ENCODE results near the gene AIG1. TPM values are rescaled to one million over a fixed set of nuclear protein-coding genes. Genes with fewer than 3 reads are reported as not detected.
"Not testable (repeated sequence)": the region's sequence is repeated elsewhere in the genome, so short reads cannot be mapped to it uniquely, and the experiment has no call there.

The AIG1 gene
- total RNA-seq, 8 experiments from 2014 or later = 21.8 to 73.5 (median 29.5) TPM

DNA sequence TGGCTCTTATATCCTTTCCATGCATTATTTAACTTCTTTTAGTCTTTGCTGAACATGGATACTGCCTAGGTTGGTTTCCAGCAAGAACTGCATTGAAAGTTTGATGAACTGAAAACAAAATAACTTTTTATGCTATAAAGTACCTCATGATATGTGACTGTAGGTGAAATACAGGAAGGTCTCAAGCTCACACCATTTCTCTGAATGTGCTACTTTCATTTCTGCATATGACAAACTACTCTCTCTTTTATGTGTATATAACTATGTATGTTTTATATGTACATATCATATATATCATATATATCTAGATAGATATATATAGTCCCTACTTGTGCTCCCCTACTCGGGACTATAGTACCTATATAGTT, 65.9 kb downstream of the AIG1 start:
- Histone ChIP-seq H3K4me1 (replicated peaks in 1 of 2) (peaks cover 0 to 3% of the 10 kb centered on the region in 2 donors), H3K27ac (no peak overlapping the region), H3K4me3 (no peak overlapping the region)
- WGBS, 10 experiments = 78 to 100% (median 100%) methylated on average over 1 of the region's 1 CpG; no CpG with 5 or more reads in 5 of the 10 experiments
- no peak for ATAC-seq (replicated peaks in 6 of 8)
- in situ Hi-C loops (cut with MboI; ENCODE audit: low pct_unique_long_range_greater_than_20kb in 2 of 9, low sequenced_read_pairs in 9 of 9, unreplicated experiment in 9 of 9) = no loop called here

GRCh38 chr6:143127941-143128680, 67.4 kb downstream of the AIG1 start:
- no peak overlapping the region for H3K27ac ChIP-seq
- H3K4me3 ChIP-seq = no peak overlapping the region
- WGBS, 10 experiments = 71 to 100% (median 91%) methylated on average over 1 to 3 of the region's 3 CpGs
- in situ Hi-C loops (cut with MboI; ENCODE audit: low pct_unique_long_range_greater_than_20kb in 2 of 9, low sequenced_read_pairs in 9 of 9, unreplicated experiment in 9 of 9) = no loop called here
- no peak for ATAC-seq (replicated peaks in 6 of 8)
- peaks cover 0 to 3% of the 10 kb centered on the region in 2 donors for H3K4me1 ChIP-seq (replicated peaks in 1 of 2)

GRCh38 chr6:143128681-143129015, 68.0 kb downstream of the AIG1 start:
- no peak for ATAC-seq (replicated peaks in 6 of 8)
- Histone ChIP-seq H3K4me1 (replicated peaks in 1 of 2) (peaks cover 0 to 3% of the 10 kb centered on the region in 2 donors), H3K4me3 (no peak overlapping the region), H3K27ac (no peak overlapping the region)
- in situ Hi-C loops (cut with MboI; ENCODE audit: low pct_unique_long_range_greater_than_20kb in 2 of 9, low sequenced_read_pairs in 9 of 9, unreplicated experiment in 9 of 9) = no loop called here

DNA sequence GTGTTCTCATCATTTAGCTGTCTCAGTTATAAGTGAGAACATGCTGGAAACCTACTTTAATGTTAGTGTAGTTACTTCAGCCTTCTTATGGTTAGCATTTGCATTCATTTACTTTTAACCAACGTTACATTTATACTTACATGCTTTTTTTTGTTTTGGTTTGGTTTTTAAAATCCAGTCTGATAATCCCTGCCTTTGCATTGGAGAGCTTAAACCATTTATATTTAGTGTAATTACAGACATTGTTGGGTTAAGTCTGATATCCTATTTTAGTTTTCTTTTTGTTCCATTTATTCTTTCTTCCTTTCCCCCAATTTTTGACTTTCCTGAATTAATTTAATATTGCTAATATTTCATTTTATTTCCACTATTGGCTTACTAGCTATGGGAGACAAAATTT, 70.2 kb downstream of the AIG1 start:
- in situ Hi-C loops (cut with MboI; ENCODE audit: low pct_unique_long_range_greater_than_20kb in 2 of 9, low sequenced_read_pairs in 9 of 9, unreplicated experiment in 9 of 9) = no loop called here
- no peak for ATAC-seq (replicated peaks in 6 of 8)
- H3K4me3 ChIP-seq = no peak overlapping the region
- no peak overlapping the region for H3K27ac ChIP-seq
- no peaks in the 10 kb centered on the region for H3K4me1 ChIP-seq (replicated peaks in 1 of 2)
- 9 to 100% (median 54%) methylated on average over 1 of the region's 1 CpG for WGBS, 10 experiments

DNA sequence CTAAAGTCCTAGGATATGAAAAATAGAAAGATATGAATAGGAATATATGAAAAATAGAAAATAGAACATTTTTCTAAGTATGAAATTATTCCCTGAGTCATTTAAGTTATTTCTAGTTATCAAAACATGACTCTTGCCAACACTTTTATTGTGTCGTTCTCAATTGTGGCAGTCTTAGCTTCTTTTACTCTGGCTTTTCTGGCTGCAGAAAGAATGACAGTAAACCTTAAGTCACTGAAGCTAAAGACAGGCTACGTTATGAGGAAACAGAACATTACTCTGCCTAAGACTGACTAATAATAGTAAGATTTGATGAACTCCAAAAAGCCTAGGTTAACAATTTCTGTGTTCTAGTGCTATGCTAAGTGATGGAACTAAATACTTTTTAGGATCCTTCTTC, 74.6 kb downstream of the AIG1 start:
- no peaks in the 10 kb centered on the region for H3K4me1 ChIP-seq (replicated peaks in 1 of 2)
- ATAC-seq (replicated peaks in 6 of 8) = no peak
- WGBS, 10 experiments = 52 to 100% (median 86%) methylated on average over 1 to 2 of the region's 2 CpGs; no CpG with 5 or more reads in 1 of the 10 experiments
- no peak overlapping the region for H3K27ac ChIP-seq
- in situ Hi-C loops (cut with MboI; ENCODE audit: low pct_unique_long_range_greater_than_20kb in 2 of 9, low sequenced_read_pairs in 9 of 9, unreplicated experiment in 9 of 9) = no loop called here
- no peak overlapping the region for H3K4me3 ChIP-seq

DNA sequence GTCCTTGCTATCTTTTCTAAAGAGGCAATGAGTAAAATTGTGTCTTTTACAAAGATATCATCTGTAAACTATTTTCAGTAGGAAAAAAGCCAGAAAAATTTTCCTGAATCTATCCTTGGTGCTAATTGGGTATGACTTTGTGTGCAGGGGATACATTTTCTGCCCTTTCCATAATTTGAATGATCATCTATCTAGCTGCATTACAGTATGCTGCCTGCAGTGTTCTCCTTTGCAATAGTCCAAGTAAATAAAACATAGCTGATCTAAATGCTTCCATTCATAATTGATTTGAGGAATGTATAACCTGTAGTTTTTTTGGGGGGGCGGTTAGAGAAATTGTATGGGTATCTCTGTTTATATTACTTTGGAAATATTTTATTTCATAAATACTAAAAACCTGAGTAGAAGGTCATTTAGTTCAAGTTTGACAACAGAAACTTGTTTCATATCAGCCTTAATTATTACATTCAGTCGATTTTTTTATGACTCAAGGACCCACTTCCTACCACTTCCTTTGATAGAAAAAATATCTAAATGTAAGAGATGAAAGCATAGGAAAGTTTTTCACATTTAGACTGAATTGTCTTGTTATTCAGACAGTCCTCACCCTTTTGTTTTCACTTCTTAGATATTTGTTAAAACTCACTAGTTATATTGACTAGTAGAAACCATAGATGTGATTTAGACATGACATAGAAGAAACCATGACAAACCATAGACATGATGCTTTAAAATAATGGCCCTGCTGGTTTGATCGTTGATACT, 75.3 kb downstream of the AIG1 start:
- Histone ChIP-seq H3K27ac (no peak overlapping the region), H3K4me3 (no peak overlapping the region), H3K4me1 (replicated peaks in 1 of 2) (no peaks in the 10 kb centered on the region)
- no peak for ATAC-seq (replicated peaks in 6 of 8)
- WGBS, 10 experiments = 68 to 100% (median 84%) methylated on average over 1 to 3 of the region's 3 CpGs
- in situ Hi-C loops (cut with MboI; ENCODE audit: low pct_unique_long_range_greater_than_20kb in 2 of 9, low sequenced_read_pairs in 9 of 9, unreplicated experiment in 9 of 9) = no loop called here

DNA sequence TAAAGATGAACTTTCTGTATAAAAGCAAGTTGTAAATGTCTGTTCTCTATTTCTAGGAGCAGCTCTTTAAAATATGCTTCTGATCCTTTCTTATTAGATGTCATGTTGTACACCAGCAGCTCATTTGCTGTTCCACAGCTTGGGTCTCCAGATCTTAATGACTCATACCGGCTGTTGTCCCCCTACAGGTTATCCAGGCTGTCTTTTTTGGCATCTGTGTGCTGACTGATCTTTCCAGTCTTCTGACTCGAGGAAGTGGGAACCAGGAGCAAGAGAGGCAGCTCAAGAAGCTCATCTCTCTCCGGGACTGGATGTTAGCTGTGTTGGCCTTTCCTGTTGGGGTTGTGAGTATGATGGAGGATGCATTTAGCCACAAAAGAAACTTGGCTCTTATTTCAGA, 76.0 kb downstream of the AIG1 start:
- in situ Hi-C loops (cut with MboI; ENCODE audit: low pct_unique_long_range_greater_than_20kb in 2 of 9, low sequenced_read_pairs in 9 of 9, unreplicated experiment in 9 of 9) = no loop called here
- Histone ChIP-seq H3K4me1 (replicated peaks in 1 of 2) (no peaks in the 10 kb centered on the region), H3K4me3 (no peak overlapping the region), H3K27ac (no peak overlapping the region)
- 50 to 92% (median 79%) methylated on average over 1 to 3 of the region's 3 CpGs; no CpG with 5 or more reads in 4 of the 10 experiments for WGBS, 10 experiments
- no peak for ATAC-seq (replicated peaks in 6 of 8)

- no peak overlapping the region for H3K27ac ChIP-seq
- WGBS, 10 experiments = 79 to 100% (median 92%) methylated on average over 1 to 3 of the region's 3 CpGs; no CpG with 5 or more reads in 5 of the 10 experiments
- ATAC-seq (replicated peaks in 6 of 8) = no peak
- H3K4me1 ChIP-seq (replicated peaks in 1 of 2) = no peaks in the 10 kb centered on the region
- H3K4me3 ChIP-seq = no peak overlapping the region
- in situ Hi-C loops (cut with MboI; ENCODE audit: low pct_unique_long_range_greater_than_20kb in 2 of 9, low sequenced_read_pairs in 9 of 9, unreplicated experiment in 9 of 9) = no loop called here
Measured at GRCh38 chr6:143139239-143139784, 78.6 kb downstream of the AIG1 start.

GRCh38 chr6:143139884-143140283, 79.2 kb downstream of the AIG1 start:
- H3K4me1 ChIP-seq (replicated peaks in 1 of 2); ATAC-seq (replicated peaks in 6 of 8); in situ Hi-C loops (cut with MboI; ENCODE audit: low pct_unique_long_range_greater_than_20kb in 2 of 9, low sequenced_read_pairs in 9 of 9, unreplicated experiment in 9 of 9); H3K4me3 ChIP-seq; H3K27ac ChIP-seq: not testable (repeated sequence)
- 62 to 100% (median 96%) methylated on average over 1 to 4 of the region's 5 CpGs; no CpG with 5 or more reads in 1 of the 10 experiments for WGBS, 10 experiments

DNA sequence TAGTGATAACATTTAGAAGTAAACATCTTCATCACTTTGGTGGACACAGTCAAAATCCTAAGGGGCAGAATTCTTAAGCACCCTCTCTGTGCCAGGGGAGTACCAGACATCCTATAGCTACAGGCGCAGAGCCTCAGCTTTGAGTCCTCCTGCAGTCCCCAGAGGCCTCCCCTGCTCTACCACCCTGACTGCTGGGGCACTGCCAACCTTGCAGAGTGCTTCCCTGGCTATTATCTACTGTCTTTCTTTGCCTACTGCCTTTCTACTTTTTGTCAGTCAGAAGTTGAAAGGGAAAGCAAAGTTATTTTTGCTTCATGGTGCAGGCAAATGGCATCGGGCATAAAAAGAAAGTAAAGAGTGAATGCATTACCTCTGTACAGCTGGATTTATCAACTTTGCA, 80.1 kb downstream of the AIG1 start:
- no peak overlapping the region for H3K27ac ChIP-seq
- H3K4me1 ChIP-seq (replicated peaks in 1 of 2) = no peaks in the 10 kb centered on the region
- 38 to 100% (median 96%) methylated on average over 1 to 2 of the region's 2 CpGs; no CpG with 5 or more reads in 3 of the 10 experiments for WGBS, 10 experiments
- no peak overlapping the region for H3K4me3 ChIP-seq
- ATAC-seq (replicated peaks in 6 of 8) = peak in 3 of 8 experiments; percentile 7 to 50 (median 11)
- in situ Hi-C loops (cut with MboI; ENCODE audit: low pct_unique_long_range_greater_than_20kb in 2 of 9, low sequenced_read_pairs in 9 of 9, unreplicated experiment in 9 of 9) = no loop called here

GRCh38 chr6:143141442-143141841, 80.8 kb downstream of the AIG1 start:
- in situ Hi-C loops (cut with MboI; ENCODE audit: low pct_unique_long_range_greater_than_20kb in 2 of 9, low sequenced_read_pairs in 9 of 9, unreplicated experiment in 9 of 9) = no loop called here
- H3K27ac ChIP-seq = no peak overlapping the region
- WGBS, 10 experiments = 0 to 94% (median 20%) methylated on average over 1 to 2 of the region's 2 CpGs; no CpG with 5 or more reads in 5 of the 10 experiments
- no peak overlapping the region for H3K4me3 ChIP-seq
- H3K4me1 ChIP-seq (replicated peaks in 1 of 2) = no peaks in the 10 kb centered on the region
- ATAC-seq (replicated peaks in 6 of 8) = peak in 3 of 8 experiments; percentile 79 to 98 (median 98)

DNA sequence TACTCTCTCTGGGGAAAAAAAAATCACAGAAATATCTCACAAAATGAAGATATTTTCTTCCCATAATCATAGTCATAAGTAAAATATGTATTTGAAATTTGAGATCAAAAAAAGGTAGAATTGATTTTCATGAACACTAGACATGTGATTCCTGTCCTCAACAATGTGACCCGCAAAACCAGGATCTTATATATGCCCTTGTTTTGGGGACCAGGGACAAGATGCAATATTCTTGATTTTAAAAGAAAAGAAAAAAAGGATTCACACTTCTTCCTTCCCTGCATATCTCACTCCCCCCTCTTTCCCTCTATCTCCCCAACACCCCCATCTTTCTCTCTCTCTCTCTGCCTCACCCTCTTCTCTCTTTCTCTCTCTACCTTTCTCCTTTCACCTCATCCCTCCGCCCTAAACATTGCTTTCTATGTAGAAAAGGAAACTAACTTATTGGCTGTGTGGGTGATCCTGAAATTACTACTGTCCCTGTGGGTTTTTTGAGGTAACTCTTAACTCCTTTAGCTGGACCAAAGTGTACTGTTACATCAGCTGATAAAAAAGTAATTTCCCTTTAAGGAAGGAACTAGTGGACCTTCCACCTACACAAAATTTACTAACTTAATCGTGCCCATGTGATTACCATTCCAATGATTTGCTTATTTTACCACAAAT, 85.6 kb downstream of the AIG1 start:
- Histone ChIP-seq H3K27ac (no peak overlapping the region), H3K4me3 (no peak overlapping the region), H3K4me1 (replicated peaks in 1 of 2) (no peaks in the 10 kb centered on the region)
- in situ Hi-C loops (cut with MboI; ENCODE audit: low pct_unique_long_range_greater_than_20kb in 2 of 9, low sequenced_read_pairs in 9 of 9, unreplicated experiment in 9 of 9) = no loop called here
- 56 to 100% (median 88%) methylated on average over 1 to 3 of the region's 3 CpGs; no CpG with 5 or more reads in 1 of the 10 experiments for WGBS, 10 experiments
- ATAC-seq (replicated peaks in 6 of 8) = no peak

DNA sequence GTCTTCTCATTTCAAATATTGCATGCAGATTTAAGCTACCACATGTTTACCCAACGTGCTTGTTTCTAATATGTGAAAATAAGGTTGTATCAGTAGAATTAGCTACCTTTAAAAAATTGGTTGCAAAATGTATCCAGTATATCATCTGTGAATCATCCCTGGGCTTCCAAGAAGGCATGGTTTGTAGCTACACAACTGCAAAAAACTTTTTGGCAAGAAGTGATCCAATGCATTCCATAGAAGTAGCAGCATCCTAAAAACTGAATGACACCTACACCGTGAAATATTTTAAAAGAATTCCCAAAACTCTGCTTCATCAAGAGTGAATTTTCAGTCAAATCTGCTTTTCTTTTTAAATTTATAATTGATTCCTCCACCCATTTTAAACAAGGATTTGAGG, 89.1 kb downstream of the AIG1 start:
- ATAC-seq (replicated peaks in 6 of 8) = no peak
- WGBS, 10 experiments = 0 to 100% (median 93%) methylated on average over 1 to 2 of the region's 2 CpGs
- no peak overlapping the region for H3K27ac ChIP-seq
- no peak overlapping the region for H3K4me3 ChIP-seq
- in situ Hi-C loops (cut with MboI; ENCODE audit: low pct_unique_long_range_greater_than_20kb in 2 of 9, low sequenced_read_pairs in 9 of 9, unreplicated experiment in 9 of 9) = no loop called here
- no peaks in the 10 kb centered on the region for H3K4me1 ChIP-seq (replicated peaks in 1 of 2)

Data from motor neuron (in vitro differentiated cells).